ENCODE measurements around the gene MAML1. TPM values are rescaled to one million over a fixed set of nuclear protein-coding genes. Genes with fewer than 3 reads are reported as not detected.

The MAML1 gene
- total and polyA plus RNA-seq, 2 donors (not counting 1 experiment from before 2014, with no cell fraction given): 12.0 to 50.6 TPM

- TF ChIP-seq CTCF (IDR thresholded peaks at IDR 0.05): no peak
- no peak for TF ChIP-seq EZH2 (IDR thresholded peaks at IDR 0.05; ENCODE audit: borderline replicate concordance, insufficient read depth, low read depth, low read length, poor library complexity, severe bottlenecking)
- H3K27me3 ChIP-seq (replicated peaks in 1 of 4; ENCODE audit: control extremely low read depth in 1 of 4, control insufficient read depth in 3 of 4, insufficient read depth in 4 of 4, low read length in 3 of 4): peaks cover 0 to 6% (median 0%) of the 10 kb centered on the region in 4 experiments
- Mint-ChIP-seq H3K27me3 (no peaks in the 10 kb centered on the region), H3K9me3 (ENCODE audit: insufficient read depth) (no peaks in the 10 kb centered on the region), H3K4me3 (peak overlapping the region; percentile 84), H3K4me1 (peaks cover 58% of the 10 kb centered on the region), H3K27ac (peak overlapping the region; percentile 96)
- 60% methylated on average over 12 of the region's 12 CpGs for WGBS (ENCODE audit: insufficient coverage)
- ATAC-seq (ENCODE audit: low read depth) (no peak), DNase-seq (peak; percentile 63)
- H3K9ac ChIP-seq (ENCODE audit: low read length): peak overlapping the region; percentile 98
- H3K4me1 ChIP-seq (ENCODE audit: control insufficient read depth in 2 of 2, insufficient read depth in 2 of 2, low read length in 2 of 2): peaks cover 40 to 52% of the 10 kb centered on the region in 2 donors
- H3K4me2 ChIP-seq (replicated peaks; ENCODE audit: low read depth, low read length, poor library complexity, severe bottlenecking): peak overlapping the region; percentile 98
- peaks cover 44% of the 10 kb centered on the region for H4K20me1 ChIP-seq (ENCODE audit: control insufficient read depth, insufficient read depth, low read length, poor library complexity, severe bottlenecking)
- peaks cover 57% of the 10 kb centered on the region for H3K79me2 ChIP-seq (ENCODE audit: control insufficient read depth, insufficient read depth, low read length)
- peak overlapping the region; percentile 91 to 98 for H3K27ac ChIP-seq (ENCODE audit: low read length in 2 of 2)
- H3K36me3 ChIP-seq (replicated peaks in 1 of 2; ENCODE audit: control extremely low read depth in 1 of 2, control insufficient read depth in 1 of 2, extremely low read depth in 1 of 2, insufficient read depth in 2 of 2, low read length in 1 of 2): peaks cover 2 to 22% of the 10 kb centered on the region in 2 experiments
- intact Hi-C loops (cut with micrococcal nuclease): no loop called here
- H2AFZ ChIP-seq (ENCODE audit: insufficient read depth, low read depth, low read length, poor library complexity, severe bottlenecking): peak overlapping the region; percentile 66
- CTCF ChIA-PET: interaction anchor here (0.9 to 2.5 kb wide), 8 partner anchors 12 to 155 kb away, joined by 3 to 24 read pairs (median 3); partner anchors contain the start of gene MGAT4B
- peaks cover 0 to 3% (median 0%) of the 10 kb centered on the region in 3 donors for H3K9me3 ChIP-seq (ENCODE audit: control extremely low read depth in 1 of 3, control insufficient read depth in 2 of 3, insufficient read depth in 1 of 3, low read length in 2 of 3)
- POLR2A ChIA-PET: interaction anchor here (0.5 to 3.4 kb wide), 12 partner anchors 9 to 211 kb away, joined by 3 to 44 read pairs (median 6); partner anchors contain the start of genes HNRNPH1, MAML1, MGAT4B and MRNIP
- peak overlapping the region in 4 of 5 experiments; percentile 76 to 94 (median 86) for H3K4me3 ChIP-seq (ENCODE audit: control extremely low read depth in 1 of 5, extremely low read depth in 1 of 5, insufficient read depth in 1 of 5, low read depth in 2 of 5, low read length in 4 of 5)
Observed at GRCh38 chr5:179820127-179820482, 87.5 kb downstream of the MAML1 start.

All from B cell (primary cell).